HG03565 (cell line): ENCODE measurements around the gene GARIN3.
"Not testable (repeated sequence)": the region's sequence is repeated elsewhere in the genome, so short reads cannot be mapped to it uniquely, and the experiment has no call there.

Source experiments
- ATAC-seq: cut with Tn5 transposase; IDR thresholded peaks from one replicate; pipeline ENCODE4 v1.9.1; 2021; ENCODE audit warnings: mild to moderate bottlenecking, moderate library complexity; ENCODE audit not compliant: unreplicated experiment

GARIN3 gene

DNA sequence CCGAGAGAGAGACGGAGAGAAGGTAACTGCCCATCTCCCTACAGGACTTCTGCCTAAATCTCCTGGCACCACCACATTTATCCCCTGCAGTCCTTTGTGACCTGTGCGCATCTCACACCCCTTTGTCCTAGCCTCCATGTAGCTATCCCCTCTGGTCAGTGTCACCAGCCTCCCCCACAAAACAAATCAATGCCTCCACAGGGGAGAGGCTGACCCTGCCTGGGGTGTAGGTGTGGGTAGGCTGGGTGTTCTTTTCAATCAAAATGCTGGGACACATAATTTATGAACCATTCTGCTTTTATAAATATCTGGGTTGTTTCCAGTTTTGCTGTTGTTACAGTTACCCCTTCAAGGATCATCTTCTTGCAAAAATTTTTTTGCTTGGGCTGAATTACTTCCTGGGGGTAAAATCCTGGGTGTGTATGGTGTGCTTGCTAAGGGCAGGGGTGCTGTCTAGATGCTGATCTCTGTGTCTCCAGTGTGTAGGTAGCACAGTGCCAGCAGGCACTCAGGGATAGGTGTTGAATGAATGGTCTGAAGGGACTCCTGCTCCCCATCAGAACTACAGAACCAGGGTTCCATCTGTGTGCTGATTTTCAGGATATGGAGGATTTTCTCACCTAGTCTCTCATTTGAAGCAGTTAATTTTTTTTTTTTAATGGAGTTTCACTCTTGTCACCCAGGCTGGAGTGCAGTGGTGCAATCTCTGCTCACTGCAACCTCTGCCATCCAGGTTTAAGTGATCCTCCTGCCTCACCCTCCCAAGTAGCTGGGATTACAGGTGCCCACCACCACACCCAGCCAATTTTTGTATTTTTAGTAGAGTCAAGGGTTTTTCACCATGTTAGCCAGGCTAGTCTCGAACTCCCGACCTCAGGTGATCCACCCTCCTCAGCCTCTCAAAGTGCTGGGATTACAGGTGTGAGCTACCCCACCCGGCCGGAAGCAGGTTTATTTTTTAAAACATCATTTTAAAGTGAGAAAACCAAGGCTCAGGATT lies at the start of gene GARIN3:
GARIN3 (minus strand) TSS at position 51 of the 1,000 bp plus-strand sequence. CDS start 96 bp downstream, outside the sequence.
- no peak for ATAC-seq

DNA sequence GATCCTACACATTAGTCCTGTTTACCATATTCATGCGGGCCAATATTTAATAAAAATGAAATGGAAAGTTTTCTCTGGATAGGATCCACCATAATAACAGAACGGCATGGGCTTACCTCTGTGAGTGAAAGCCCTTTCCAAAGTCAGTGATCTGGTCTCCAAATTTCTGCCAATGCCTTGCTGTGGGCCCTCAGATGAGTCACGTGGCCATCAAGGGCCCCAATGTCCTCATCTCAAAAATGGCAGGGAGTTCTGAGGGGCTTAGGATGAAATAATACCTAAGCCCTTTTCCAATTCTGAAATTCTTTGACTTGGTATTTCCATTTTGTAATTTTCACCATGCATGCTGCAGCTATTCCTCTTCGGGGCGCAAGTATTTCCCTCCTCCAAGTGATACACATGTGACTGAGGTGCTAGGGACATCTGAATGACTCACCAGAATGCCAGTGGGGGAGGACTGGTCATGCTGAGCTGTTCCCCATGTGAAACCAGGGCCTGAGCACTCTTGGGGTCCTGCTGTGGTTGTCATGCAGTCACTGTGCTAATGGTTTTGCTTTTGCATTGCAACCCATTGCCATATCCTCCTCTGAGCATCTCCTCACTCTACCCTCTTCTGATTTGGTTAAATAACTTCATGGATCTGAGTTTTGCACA lies 49.6 kb upstream of the GARIN3 start:
- ATAC-seq: no peak

DNA sequence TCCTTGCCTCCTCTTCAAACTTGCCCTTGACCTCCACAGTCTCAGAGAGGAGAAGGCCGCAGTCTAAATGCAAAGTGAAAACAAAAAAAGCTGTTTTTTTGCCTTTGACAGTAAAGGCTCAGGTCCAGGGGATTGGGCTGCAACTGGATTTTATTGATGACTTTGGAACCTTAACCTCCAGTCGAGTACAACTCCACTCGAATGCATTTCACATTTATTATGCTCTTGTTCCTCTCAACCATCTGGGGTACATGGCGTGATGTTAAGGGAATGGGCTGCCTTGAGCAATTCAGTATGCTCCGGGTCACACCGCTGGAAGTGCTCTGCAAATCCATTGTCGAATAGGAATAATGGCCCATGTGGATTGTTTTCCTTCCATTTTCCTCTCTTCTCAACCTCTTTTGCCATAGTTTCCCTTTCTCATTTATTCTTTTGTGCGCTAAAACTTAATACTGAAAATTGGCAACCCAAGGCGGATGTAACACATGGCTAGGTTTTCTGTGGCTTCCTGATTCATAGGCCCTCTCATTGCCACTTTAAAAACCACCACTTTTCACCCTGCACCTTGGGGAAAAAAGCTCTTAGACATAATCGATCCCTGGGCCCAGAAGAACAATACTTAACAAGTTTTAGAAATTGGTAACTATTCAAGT lies 48.9 kb upstream of the GARIN3 start:
- ATAC-seq: peak; percentile 26

DNA sequence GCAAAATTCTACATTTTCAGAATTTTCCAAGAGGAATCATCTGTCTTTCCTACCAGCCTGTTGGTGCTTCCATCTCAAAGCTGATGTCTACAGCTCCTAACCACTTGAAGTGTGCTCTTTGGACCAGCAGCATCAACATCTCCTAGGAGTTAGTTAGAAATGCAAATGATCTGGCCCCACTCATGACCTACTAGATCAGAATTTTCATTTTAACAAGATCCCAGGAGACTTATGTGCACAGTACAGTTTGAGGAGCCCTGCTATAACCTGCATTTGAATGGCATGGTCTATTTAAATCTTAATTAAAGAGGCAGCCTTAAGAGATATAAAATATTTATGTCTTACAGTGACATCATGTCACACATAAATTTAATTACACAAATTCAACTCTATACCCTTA lies 48.4 kb upstream of the GARIN3 start:
- ATAC-seq: no peak

DNA sequence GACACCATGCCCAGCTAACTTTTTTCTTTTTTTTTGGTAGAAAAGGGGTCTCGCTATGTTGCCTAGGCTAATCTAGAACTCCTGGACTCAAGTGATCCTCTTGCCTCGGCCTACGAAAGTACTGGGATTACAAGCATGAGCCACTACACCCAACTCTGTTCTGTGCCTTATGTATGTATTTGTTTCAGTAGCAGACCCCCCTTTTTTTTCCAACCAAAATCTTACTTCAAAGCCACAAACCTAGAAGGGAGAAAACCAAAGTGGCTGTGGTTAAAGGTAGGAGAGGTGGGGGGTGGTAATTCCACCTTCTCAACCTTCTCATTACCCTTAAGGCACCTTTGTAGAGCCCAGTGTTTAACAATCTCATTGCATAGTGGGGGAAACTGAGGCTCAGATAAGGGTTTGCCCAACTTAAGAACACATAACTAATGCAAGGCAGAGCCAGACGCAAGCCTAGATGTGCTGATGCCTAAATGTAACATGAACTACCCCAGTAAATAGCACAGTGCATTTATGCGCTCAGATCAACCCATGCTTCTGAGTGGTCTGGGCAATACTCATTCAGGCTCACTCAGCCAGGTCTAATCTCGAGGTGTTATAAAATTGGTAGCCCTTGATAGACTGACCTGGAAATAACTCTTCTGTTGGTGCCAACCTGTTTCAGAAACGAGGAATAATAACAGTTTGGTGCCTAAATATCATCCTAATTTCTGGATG lies 47.6 kb upstream of the GARIN3 start:
- no peak for ATAC-seq

DNA sequence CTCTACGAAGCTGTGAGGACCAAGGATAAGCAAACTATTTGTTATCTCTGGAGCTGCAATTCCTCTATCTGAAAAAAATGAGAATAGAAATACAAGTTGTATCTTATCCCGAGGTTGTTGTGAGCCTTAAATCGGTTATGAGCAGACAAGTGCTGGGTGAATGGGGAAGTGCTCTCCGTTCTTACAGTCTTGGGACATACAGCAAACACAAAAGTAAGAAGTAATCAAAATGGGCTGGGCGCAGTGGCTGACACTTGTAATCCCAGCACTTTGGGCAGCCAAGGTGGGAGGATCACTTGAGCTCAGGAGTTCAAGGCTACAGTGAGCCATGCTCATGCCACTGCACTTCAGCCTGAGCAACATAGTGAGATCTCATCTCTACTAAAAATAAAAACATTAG lies 46.2 kb upstream of the GARIN3 start:
- no peak for ATAC-seq

DNA sequence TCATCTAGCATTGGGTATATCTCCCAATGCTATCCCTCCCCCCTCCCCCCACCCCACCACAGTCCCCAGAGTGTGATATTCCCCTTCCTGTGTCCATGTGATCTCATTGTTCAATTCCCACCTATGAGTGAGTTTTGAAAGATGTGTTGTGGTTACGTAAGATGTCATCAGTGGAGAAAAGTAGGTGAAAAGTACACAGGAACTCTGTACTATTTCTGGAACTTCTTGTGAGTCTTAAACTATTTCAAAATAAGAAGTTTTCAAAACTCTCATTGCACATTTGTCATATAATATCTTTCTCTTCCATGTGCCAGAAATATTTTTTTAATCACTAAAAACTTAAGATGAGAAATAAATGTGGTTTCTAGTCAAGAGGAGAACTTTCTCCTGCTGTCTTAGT lies 44.6 kb upstream of the GARIN3 start:
- not testable (repeated sequence) for ATAC-seq

DNA sequence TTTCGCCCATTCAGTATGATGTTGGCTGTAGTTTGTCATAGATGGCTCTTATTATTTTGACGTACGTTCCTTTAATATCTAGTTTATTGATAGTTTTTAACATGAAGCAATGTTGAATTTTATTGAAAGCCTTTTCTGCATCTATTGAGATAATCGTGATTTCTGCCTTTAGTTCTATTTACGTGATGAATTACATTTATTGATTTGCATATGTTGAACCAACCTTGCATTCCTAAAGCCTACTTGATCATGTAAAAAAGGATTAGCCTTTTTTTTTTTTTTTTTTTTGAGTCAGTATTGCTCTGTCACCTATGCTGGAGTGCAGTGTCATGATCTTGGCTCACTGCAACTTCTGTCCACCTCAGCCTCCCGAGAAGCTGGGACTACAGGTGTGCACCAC lies 39.6 kb upstream of the GARIN3 start:
- no peak for ATAC-seq

DNA sequence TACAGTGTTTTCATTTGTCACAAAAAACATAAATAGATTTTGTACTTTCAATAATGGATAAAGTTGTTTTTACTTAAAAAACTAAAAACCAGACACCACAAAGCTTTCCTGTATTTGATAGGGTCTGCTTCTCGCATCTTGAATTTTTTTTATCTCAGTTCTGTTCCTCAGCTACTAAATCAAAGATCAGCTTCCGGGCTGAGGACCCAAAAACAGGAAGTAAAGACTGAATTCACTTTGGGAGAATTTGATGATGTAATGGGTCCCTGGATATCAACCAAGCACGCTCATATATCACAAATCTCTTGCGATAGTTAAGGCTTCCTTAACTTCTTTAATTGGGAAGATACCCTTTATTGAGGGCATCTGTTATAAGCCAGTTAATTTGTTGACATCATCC lies 38.7 kb upstream of the GARIN3 start:
- ATAC-seq: no peak

DNA sequence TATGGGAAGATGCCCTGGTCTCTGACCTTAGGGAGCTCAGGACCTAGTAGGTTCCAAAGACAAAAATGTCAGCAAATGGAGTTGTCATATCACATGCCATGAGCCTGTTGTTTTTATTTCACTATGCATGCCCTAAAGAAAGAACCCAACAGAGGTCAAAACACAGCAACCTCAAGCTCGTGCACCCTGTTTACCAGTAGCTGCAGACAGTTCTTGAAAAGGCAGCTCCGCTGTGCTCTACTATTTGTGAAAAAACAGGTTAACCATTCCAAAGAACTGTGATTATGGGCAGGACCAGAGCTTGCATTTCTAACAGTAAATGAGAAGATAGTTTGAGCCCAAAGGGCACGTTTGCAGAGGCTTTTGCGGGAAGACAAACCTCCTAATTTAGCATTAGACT lies 37.4 kb upstream of the GARIN3 start:
- ATAC-seq: no peak

DNA sequence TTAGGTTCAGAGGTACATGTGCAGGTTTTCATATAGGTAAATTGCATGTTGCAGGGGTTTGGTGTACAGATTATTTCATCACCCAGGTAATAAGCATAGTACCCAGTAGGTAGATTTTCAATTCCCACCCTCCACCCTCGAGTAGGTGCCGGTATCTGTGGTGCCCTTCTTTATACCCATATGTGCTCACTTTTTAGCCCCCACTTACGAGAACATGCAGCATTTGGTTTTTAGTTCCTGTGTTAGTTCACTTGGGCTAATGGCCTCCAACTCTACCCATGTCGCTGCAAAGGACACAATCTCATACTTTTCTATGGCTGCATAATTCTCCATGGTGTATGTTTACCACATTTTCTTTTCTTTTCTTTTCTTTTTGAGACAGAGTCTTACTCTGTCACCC lies 35.8 kb upstream of the GARIN3 start:
- ATAC-seq: no peak

DNA sequence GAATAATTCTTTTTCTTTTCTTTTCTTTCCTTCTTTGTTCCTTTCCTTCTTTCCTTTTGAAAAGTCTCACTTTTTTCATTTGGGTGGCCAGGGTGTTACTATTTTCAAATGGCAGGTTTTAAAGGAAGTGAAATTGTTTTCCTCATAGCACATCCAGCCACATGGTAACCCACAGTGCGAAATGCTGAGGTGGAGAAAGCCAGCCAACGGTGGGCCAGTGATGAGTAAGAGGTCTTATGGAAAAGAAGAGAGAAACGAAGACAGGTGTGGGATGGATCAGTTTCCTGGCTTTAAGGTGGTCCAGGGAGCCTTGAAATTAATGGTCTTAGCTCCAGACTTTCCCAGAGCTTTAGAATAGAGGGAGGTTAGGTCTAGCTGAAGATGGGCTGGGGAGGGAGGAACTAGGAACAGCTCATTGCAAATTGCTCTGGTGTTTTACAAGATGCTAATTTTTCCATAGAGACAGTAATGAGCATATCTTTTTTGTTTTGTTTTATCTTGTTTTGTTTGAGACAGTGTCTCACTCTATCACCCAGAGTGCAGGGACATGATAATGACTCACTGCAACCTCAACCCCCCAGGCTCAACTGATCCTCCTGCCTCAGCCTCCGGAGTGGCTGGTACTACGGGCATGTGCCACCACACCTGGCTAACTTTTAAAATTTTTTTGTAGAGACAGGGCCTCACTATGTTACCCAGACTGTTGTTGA lies 32.4 kb upstream of the GARIN3 start:
- no peak for ATAC-seq

DNA sequence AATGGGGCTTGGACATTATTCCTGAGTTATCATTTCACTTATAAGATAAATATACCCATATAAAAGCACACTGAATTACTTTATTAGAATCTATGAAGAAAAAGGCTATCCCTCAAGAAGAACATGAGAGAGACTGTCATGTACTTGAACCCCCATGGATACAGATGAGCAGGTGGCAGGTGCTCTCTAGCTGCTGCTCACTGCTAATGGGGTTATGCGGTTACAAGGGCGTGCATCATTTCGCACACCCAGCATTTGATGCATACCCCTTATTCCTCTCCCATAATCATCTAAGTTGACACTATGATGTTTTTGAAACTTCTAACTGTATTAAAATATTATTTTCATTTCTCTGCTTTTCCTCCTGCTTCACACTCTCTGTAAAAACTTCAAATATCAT lies 31.0 kb upstream of the GARIN3 start:
- ATAC-seq: no peak

DNA sequence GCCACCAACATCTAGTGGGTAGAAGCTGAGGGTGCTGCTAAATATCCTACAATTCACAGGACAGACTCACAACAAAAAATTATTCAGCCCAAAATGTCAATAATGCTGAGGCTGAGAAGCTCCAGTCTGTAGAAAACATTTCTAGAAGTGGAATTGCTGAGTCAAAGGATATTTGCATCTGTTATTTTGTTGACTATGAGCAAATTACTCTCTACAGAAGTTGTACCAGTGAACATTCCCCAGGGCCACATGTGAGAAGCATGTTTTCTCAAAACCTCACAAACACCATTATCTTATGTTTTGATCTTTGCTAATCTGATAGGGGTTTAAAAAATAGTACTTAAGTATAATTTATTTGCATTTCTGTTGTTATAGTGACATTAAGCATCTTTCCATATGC lies 30.0 kb upstream of the GARIN3 start:
- peak; percentile 43 for ATAC-seq

DNA sequence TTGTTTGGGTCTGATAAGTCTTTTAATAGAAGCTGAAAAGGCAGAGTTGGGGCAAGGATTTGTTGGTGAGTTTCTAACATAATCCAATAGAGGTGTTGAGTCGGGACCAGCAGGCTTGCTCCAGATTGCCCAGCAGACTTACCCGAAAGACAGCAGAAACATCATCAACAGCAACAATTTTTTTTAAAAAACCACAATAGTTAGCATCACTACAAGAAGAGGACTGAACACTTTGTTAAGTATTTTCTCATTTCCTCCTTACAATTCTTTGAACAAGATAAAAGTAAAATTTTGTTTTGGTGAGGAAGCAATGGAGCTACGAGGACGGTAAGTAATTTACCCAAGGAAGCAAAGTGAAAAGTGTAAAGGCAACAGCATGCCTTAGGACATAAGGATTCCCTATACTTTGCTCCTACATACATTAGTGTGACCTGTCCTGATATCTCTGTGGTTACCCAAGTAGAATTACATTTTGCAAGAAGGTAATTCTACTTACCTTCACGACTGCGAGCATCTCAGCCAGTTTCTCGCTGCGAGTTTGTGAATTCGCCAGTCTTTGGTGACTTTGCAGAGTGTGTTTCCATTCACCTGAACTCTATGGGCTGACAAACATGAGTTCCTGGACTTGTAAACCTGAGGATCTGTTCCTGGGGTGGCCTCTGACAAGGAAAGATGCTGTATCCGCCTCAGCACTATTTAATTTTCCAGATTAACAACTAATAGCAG lies 27.8 kb upstream of the GARIN3 start:
- ATAC-seq: no peak

DNA sequence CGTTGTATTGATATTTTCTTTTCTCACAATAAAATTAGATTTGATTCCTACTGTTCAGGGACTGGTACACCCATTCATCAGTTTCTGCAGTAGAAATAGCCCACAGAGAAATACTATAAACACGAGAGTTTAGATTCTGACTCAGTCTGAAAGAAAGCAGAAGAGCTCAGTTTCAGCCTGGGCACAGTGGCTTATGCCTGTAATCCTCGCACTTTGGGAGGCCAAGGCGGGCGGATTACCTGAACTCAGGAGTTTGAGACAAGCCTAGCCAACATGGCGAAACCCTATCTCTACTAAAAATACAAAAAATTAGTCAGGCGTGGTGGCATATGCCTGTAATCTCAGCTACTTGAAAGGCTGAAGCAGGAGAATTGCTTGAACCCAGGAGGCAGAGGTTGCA lies 23.2 kb upstream of the GARIN3 start:
- ATAC-seq: peak; percentile 81

DNA sequence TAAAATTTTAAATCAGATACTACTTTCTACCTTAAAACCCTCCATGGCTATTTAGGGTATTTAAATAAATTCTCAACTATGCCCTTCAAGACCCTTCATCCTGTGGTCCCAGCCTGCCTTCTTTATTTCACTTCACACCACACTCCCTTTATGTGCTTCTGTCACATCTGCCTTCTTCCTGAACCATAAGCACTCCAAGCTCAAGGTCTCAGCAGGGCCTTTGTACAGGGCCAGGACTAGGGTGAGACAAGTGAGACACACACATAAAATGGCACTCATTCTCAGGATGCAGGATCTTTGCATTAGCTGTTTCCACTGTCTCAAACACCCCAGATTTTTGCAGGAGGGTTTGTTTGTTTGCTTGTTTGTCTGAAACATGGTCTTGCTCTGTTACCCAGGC lies 22.2 kb upstream of the GARIN3 start:
- no peak for ATAC-seq

DNA sequence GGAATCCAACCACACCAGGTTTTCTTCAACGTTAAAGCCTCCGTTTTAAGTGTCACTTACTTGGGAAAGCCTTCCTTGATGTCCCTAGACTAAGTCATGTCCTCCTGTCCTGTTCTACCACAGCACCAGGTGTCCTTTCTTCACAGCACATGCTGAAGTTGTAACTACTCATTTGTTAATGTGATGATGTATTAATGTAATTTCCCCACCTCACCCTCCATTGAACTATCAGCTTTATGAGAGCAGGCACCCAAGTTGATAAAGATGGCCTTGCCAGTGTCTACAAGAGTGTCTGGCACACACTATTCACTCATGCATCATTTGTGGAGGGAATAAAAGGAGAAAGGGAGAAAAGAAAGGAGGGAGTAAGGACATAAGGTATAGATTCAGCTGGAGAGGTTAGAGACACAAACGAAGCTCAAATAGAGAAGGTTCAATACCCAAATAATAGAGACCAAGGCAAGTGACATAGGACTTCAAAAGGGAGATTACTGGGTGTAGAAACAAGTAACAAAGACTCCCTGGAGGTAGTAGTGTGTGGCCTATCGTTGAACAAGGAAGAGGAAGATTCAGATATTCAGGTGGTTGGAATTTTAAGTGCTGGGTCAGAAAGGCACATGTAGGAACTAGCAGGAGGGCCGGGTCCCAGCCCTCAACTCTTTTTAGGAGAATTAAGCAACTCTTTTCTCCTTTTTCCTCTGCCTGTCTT lies 21.1 kb upstream of the GARIN3 start:
- no peak for ATAC-seq
